Cardiac muscle cell (in vitro differentiated cells and primary cell): ENCODE results near the gene AHCYL2. TPM values are rescaled to one million over a fixed set of nuclear protein-coding genes. Genes with fewer than 3 reads are reported as not detected.

Experiments
- DNase-seq, 2 donors: peaks; one replicate each; pipeline versions ENCODE4 v3.0.0 to v3.0.0-alpha.2; 2010 to 2017; ENCODE audit warnings: low read depth in 1 of 2, low spot score in 1 of 2
- H3K27ac ChIP-seq: fragments of 200-600 bp; sonication (generic); 2 replicates; pipeline ENCODE4 v1.5.1; 2016
- H3K27me3 ChIP-seq: fragments of 200-600 bp; sonication (generic); 2 replicates; pipeline ENCODE4 v1.6.0; 2016; ENCODE audit warnings: control low read depth
- H3K36me3 ChIP-seq: fragments of 200-600 bp; sonication (generic); 2 replicates; pipeline ENCODE4 v1.5.1; 2016; ENCODE audit warnings: control low read depth
- H3K4me1 ChIP-seq: fragments of 200-600 bp; sonication (generic); 2 replicates; pipeline ENCODE4 v1.8.1; 2017; ENCODE audit warnings: low read depth, mild to moderate bottlenecking, mixed run types
- H3K4me3 ChIP-seq: fragments of 200-600 bp; sonication (generic); 2 replicates; pipeline ENCODE4 v1.5.1; 2016; ENCODE audit warnings: mild to moderate bottlenecking
- H3K9me3 ChIP-seq: fragments of 200-600 bp; sonication (generic); 2 replicates; pipeline ENCODE4 v1.5.1; 2017; ENCODE audit warnings: low read depth, mild to moderate bottlenecking, control low read depth
- CTCF ChIP-seq: IDR thresholded peaks from 2 replicates; pipeline ENCODE4 v1.5.1; 2012; ENCODE audit warnings: low read depth, mild to moderate bottlenecking, low read length
- polyA plus RNA-seq: library from polyadenylated mRNA; unstranded; fragments of >200 nt; fragmentation: Nextera tagmentation; extraction: Ambion mirVana; gene quantifications from 2 replicates; pipeline ENCODE4 v1.2.1, GENCODE V29; 2016
- total RNA-seq: library from RNA; depleted of rRNA; stranded (reverse); fragments of >200 nt; gene quantifications from 2 replicates; pipeline ENCODE4 v1.2.3, GENCODE V29; 2016

The AHCYL2 gene
- total and polyA plus RNA-seq, 2 experiments from 2014 or later: 28.5 to 30.8 TPM

- H3K4me3 ChIP-seq: peak overlapping the region; percentile 67
- peaks cover 3% of the 10 kb centered on the region for H3K36me3 ChIP-seq
- peak overlapping the region; percentile 95 for H3K27ac ChIP-seq
- no peaks in the 10 kb centered on the region for H3K27me3 ChIP-seq
- peaks cover 33% of the 10 kb centered on the region for H3K4me1 ChIP-seq
- no peaks in the 10 kb centered on the region for H3K9me3 ChIP-seq
- no peak for TF ChIP-seq CTCF
- DNase-seq: no peak
These were observed 37.0 kb upstream of the AHCYL2 start for GRCh38 chr7:129187681-129188371.

GRCh38 chr7:129188372-129188891, 36.4 kb upstream of the AHCYL2 start, which contains the start of gene SMO:
Gene SMO (plus strand): TSS chr7:129188633. CDS start chr7:129189152, 519 bp downstream.
- peak within 1 kb of the TSS; percentile 95 for H3K27ac ChIP-seq
- H3K27me3 ChIP-seq: no peaks in the 10 kb centered on the region
- peaks cover 3% of the 10 kb centered on the region for H3K36me3 ChIP-seq
- TF ChIP-seq CTCF: no peak
- H3K9me3 ChIP-seq: no peaks in the 10 kb centered on the region
- peak within 1 kb of the TSS; percentile 67 for H3K4me3 ChIP-seq
- peaks cover 33% of the 10 kb centered on the region for H3K4me1 ChIP-seq
- DNase-seq: peak; percentile 70 to 96

- peak; percentile 38 to 58 for DNase-seq
- Histone ChIP-seq H3K4me1 (peaks cover 33% of the 10 kb centered on the region), H3K36me3 (peaks cover 3% of the 10 kb centered on the region), H3K4me3 (peak overlapping the region; percentile 67), H3K27ac (peak overlapping the region; percentile 95), H3K27me3 (no peaks in the 10 kb centered on the region), H3K9me3 (no peaks in the 10 kb centered on the region)
- TF ChIP-seq CTCF: no peak
These were observed 35.8 kb upstream of the AHCYL2 start for GRCh38 chr7:129188892-129189660.

- peaks cover 3% of the 10 kb centered on the region for H3K36me3 ChIP-seq
- H3K9me3 ChIP-seq: no peaks in the 10 kb centered on the region
- TF ChIP-seq CTCF: no peak
- peaks cover 33% of the 10 kb centered on the region for H3K4me1 ChIP-seq
- DNase-seq: peak in 1 of 2 donors; percentile 22
- H3K27me3 ChIP-seq: no peaks in the 10 kb centered on the region
- H3K27ac ChIP-seq: peak overlapping the region; percentile 95
- peak overlapping the region; percentile 67 for H3K4me3 ChIP-seq
These were observed 35.0 kb upstream of the AHCYL2 start for GRCh38 chr7:129189661-129190310.

- Histone ChIP-seq H3K9me3 (no peaks in the 10 kb centered on the region), H3K27me3 (no peaks in the 10 kb centered on the region), H3K4me3 (no peak overlapping the region), H3K4me1 (peaks cover 24% of the 10 kb centered on the region), H3K36me3 (peaks cover 3% of the 10 kb centered on the region), H3K27ac (no peak overlapping the region)
- no peak for DNase-seq
- no peak for TF ChIP-seq CTCF
These were observed 33.6 kb upstream of the AHCYL2 start for GRCh38 chr7:129191272-129191671.
